ENCODE data around the gene IGLL1.
"Not testable (repeated sequence)": the region's sequence is repeated elsewhere in the genome, so short reads cannot be mapped to it uniquely, and the experiment has no call there.

IGLL1 gene
- total RNA-seq: 0 to 0.19 (median 0.09) reads per million in 3 donors

DNA sequence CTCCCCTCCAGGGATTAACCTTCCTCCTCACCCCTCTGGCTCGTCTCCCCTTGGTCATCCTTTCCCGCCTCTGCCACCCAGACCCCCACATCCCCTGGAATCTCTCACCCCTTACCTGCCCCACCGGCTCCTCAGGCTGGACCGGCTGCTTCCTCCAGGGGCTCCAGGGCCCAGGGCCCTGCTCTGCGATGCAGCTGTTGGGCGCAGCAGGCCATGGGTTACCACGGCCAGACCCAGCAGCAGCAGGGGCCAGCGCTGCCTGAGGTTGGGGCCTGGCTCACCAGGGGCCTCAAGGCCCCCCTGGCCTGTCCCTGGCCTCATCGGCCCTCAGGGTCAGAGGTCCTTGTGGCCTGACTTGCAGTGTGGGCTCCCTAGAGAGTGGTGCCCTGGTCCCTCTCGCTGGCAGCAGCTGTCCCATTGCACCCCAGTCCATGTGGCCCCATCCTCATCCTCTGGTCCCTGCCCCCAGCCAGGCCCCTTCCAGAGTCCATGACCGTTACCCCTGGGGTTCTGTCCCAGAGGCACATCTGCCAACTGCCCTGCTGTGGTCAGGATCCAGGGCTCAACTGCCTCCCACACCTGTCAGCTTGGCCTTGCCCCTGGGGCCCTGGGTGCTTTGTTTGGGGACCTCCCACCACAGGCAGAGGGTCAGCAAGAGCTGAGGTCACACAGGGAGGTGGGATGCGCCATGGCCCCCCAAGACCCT is at the start of gene IGLL1:
Gene IGLL1, minus strand, starts transcription at position 421 of the 706 bp plus-strand sequence. Its CDS starts 100 bp downstream, at position 321.
- Histone ChIP-seq H3K36me3 (ENCODE audit: control insufficient read depth, insufficient read depth, low read length) (no peaks in the 10 kb centered on the region), H3K9me3 (ENCODE audit: control insufficient read depth, low read length) (no peaks in the 10 kb centered on the region), H3K27me3 (replicated peaks; ENCODE audit: control insufficient read depth, insufficient read depth, low read length, poor library complexity, severe bottlenecking) (peaks cover 12% of the 10 kb centered on the region), H3K4me3 (ENCODE audit: insufficient read depth, low read depth, low read length, poor library complexity, severe bottlenecking) (no peak within 1 kb of the TSS), H3K4me1 (ENCODE audit: control insufficient read depth, insufficient read depth, low read length, poor library complexity, severe bottlenecking) (no peaks in the 10 kb centered on the region), H3K27ac (ENCODE audit: insufficient read depth, low read length, poor library complexity, severe bottlenecking) (no peak within 1 kb of the TSS)
- no peak for DNase-seq

DNA sequence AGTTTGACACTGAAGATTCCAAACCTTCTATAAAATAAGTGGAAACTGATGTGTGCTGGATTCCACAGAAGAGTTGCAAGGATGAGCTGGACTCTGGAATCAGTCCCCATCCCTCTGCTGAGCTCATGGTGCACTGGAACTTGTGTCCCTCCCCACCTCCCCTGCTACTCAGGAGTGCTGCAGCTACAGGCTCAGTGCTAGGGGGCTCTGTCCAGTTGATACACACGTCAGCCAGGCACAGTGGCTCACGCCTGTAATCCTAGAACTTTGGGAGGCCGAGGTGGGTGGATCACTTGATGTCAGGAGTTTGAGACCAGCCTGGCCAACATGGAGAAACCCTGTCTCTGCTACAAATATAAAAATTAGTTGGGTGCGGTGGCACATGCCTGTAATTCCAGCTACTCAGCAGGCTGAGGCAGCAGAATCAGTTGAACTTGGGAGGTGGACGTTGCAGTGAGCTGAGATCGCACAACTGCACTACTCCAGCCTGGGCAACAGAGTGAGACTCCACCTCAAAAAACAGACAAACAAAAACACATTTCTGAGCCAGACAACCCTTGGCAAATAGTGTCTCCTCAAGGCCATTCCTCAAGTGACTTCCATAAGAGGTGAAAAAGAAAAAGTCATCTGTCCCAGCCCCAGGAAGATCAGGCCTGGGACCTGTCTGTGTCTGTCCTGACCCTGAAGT is 48.1 kb upstream of the IGLL1 start:
- not testable (repeated sequence) for H3K4me1 ChIP-seq (ENCODE audit: control insufficient read depth, insufficient read depth, low read length, poor library complexity, severe bottlenecking); H3K4me3 ChIP-seq (ENCODE audit: insufficient read depth, low read depth, low read length, poor library complexity, severe bottlenecking); H3K27me3 ChIP-seq (replicated peaks; ENCODE audit: control insufficient read depth, insufficient read depth, low read length, poor library complexity, severe bottlenecking); H3K9me3 ChIP-seq (ENCODE audit: control insufficient read depth, low read length); DNase-seq; H3K27ac ChIP-seq (ENCODE audit: insufficient read depth, low read length, poor library complexity, severe bottlenecking); H3K36me3 ChIP-seq (ENCODE audit: control insufficient read depth, insufficient read depth, low read length)

DNA sequence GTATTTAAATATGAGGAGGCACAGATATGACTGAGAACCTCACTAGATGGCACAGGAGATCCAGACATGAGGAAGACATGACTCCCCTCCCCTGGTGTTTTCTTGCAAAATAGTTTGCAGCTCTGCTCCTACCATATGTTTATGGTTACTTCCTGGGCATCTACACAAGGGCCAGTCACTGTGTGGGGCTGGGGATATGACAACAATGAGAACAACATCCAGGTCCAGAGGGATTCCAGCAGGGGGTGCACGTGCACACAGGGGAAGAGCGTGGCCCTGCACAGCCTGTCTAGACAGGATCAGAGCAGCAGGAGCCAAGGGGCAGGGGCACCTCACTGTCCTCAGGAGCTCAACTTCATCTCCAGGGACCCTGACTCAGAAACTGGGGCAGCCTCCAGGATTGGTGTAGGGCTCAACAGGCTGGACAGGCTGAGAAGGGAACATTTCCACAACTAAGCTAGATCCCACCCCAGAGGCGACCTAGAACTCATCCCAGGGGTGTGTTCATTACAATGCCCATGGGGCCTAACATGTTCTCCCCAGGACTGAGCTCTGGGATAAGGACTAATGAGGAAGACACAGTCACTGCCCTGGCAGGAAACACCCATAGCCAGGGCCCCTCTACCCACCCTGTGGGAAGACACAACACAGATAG is 47.4 kb upstream of the IGLL1 start:
- not testable (repeated sequence) for H3K4me1 ChIP-seq (ENCODE audit: control insufficient read depth, insufficient read depth, low read length, poor library complexity, severe bottlenecking); H3K9me3 ChIP-seq (ENCODE audit: control insufficient read depth, low read length); H3K27ac ChIP-seq (ENCODE audit: insufficient read depth, low read length, poor library complexity, severe bottlenecking); H3K4me3 ChIP-seq (ENCODE audit: insufficient read depth, low read depth, low read length, poor library complexity, severe bottlenecking); H3K36me3 ChIP-seq (ENCODE audit: control insufficient read depth, insufficient read depth, low read length); H3K27me3 ChIP-seq (replicated peaks; ENCODE audit: control insufficient read depth, insufficient read depth, low read length, poor library complexity, severe bottlenecking)
- DNase-seq: peak; percentile 12 to 42 (median 20)

DNA sequence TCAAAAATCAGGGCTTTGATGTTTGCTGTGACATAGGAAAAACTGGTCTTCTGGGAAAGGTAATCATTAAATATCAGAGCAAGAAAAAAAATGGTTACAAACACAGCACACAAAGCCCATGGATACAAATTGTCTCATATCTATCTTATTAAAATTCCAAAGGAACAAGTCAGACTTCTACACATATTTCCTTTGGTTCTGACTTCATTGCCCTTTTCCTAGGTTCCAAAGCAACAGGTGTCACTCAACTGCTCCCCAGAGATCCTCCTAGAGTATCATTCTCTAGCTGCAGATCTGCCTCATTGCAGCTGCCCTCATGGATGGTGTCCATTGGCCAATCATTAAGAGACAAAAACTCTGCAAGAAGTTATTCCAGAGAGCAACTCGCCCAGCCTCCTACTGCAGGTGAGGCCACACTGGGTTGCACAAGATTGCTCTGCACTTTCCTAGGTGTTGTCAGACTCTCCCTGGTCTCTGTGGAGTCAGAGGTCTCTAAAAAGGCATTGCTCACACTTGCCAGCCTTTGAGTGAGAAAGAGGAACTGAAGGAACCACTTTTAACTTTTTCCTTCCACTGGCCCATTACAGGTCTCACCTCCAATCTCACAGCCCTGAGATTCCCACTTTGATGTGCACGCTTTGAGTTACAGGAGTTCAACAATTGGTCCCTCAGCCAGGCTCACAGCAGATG is 46.3 kb upstream of the IGLL1 start:
- no peaks in the 10 kb centered on the region for H3K9me3 ChIP-seq (ENCODE audit: control insufficient read depth, low read length)
- no peak for DNase-seq
- no peaks in the 10 kb centered on the region for H3K36me3 ChIP-seq (ENCODE audit: control insufficient read depth, insufficient read depth, low read length)
- no peak overlapping the region for H3K4me3 ChIP-seq (ENCODE audit: insufficient read depth, low read depth, low read length, poor library complexity, severe bottlenecking)
- H3K27me3 ChIP-seq (replicated peaks; ENCODE audit: control insufficient read depth, insufficient read depth, low read length, poor library complexity, severe bottlenecking): no peaks in the 10 kb centered on the region
- H3K4me1 ChIP-seq (ENCODE audit: control insufficient read depth, insufficient read depth, low read length, poor library complexity, severe bottlenecking): no peaks in the 10 kb centered on the region
- H3K27ac ChIP-seq (ENCODE audit: insufficient read depth, low read length, poor library complexity, severe bottlenecking): no peak overlapping the region

DNA sequence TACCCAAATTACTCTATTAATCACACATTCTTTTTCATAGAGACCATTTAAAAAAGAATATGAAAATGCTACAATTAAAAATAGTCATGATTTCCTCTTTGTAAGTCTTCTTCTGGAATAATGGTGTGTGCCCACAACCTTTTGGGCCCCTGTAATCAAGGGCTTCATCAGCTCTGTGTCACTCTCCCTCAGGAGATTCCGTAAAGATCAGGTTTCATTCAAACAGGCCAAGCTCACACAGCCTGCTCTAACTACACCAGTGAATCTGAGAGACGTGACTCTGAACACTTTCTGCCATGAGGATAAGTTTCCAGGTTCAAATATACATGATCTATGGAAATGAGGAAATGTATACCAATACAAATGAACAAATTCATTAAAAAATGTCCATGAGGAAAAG is 42.5 kb upstream of the IGLL1 start:
- H3K4me1 ChIP-seq (ENCODE audit: control insufficient read depth, insufficient read depth, low read length, poor library complexity, severe bottlenecking): no peaks in the 10 kb centered on the region
- DNase-seq: no peak
- no peaks in the 10 kb centered on the region for H3K9me3 ChIP-seq (ENCODE audit: control insufficient read depth, low read length)
- H3K27ac ChIP-seq (ENCODE audit: insufficient read depth, low read length, poor library complexity, severe bottlenecking): no peak overlapping the region
- no peaks in the 10 kb centered on the region for H3K36me3 ChIP-seq (ENCODE audit: control insufficient read depth, insufficient read depth, low read length)
- no peaks in the 10 kb centered on the region for H3K27me3 ChIP-seq (replicated peaks; ENCODE audit: control insufficient read depth, insufficient read depth, low read length, poor library complexity, severe bottlenecking)
- H3K4me3 ChIP-seq (ENCODE audit: insufficient read depth, low read depth, low read length, poor library complexity, severe bottlenecking): no peak overlapping the region

DNA sequence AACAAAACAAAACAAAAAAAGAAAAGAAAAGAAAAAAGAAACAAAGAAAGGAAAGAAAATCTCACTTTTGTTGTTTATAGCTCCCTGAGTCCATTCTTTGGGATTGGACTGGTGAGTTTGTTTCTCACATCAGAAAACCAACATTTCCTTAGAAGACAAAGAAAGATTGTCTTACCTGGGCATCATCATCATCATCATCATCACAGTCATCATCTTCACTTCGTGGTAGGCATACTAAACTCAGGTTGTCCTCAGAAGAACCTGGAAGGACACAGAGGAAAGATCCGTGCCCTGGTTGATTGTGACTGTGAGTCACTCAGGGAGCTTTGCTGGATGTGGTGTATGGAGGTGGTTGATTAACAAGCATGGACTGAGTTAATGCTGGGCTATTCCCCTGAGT is 41.8 kb upstream of the IGLL1 start:
- H3K27me3 ChIP-seq (replicated peaks; ENCODE audit: control insufficient read depth, insufficient read depth, low read length, poor library complexity, severe bottlenecking); H3K4me3 ChIP-seq (ENCODE audit: insufficient read depth, low read depth, low read length, poor library complexity, severe bottlenecking); H3K4me1 ChIP-seq (ENCODE audit: control insufficient read depth, insufficient read depth, low read length, poor library complexity, severe bottlenecking); H3K27ac ChIP-seq (ENCODE audit: insufficient read depth, low read length, poor library complexity, severe bottlenecking); DNase-seq; H3K9me3 ChIP-seq (ENCODE audit: control insufficient read depth, low read length); H3K36me3 ChIP-seq (ENCODE audit: control insufficient read depth, insufficient read depth, low read length): not testable (repeated sequence)

DNA sequence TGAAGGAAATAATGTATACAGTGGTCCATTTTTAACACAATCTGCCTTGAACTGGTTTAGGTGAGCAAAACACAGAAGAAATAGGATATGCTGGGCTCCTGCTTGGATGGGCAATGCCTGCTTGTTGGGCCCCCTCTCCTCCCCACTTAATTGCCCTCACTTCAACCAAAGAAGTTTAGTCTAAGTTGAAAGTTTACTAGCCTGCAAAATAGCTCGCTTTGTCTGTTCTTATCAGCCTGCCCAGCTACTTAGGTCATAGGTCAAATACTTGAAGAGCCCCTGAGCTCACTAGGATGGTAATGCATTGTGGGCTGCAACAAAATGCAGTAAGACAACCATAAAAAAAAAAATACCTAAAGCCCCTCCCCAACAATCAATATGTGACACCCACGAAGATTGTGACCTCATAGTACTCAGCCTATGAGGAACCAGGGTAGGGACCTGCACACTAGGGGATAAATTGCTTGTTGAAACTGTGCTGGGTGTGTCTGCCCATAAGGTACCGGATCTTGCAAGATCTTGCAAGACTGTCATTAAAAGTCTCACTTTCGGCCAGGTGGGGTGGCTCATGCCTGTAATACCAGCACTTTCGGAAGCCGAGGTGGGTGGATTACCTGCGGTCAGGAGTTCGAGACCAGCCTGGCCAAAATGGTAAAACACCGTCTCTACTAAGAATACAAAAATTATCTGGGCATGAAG is 41.1 kb upstream of the IGLL1 start:
- no peaks in the 10 kb centered on the region for H3K36me3 ChIP-seq (ENCODE audit: control insufficient read depth, insufficient read depth, low read length)
- no peak overlapping the region for H3K27ac ChIP-seq (ENCODE audit: insufficient read depth, low read length, poor library complexity, severe bottlenecking)
- no peak for DNase-seq
- H3K4me1 ChIP-seq (ENCODE audit: control insufficient read depth, insufficient read depth, low read length, poor library complexity, severe bottlenecking): no peaks in the 10 kb centered on the region
- H3K27me3 ChIP-seq (replicated peaks; ENCODE audit: control insufficient read depth, insufficient read depth, low read length, poor library complexity, severe bottlenecking): no peaks in the 10 kb centered on the region
- H3K4me3 ChIP-seq (ENCODE audit: insufficient read depth, low read depth, low read length, poor library complexity, severe bottlenecking): no peak overlapping the region
- no peaks in the 10 kb centered on the region for H3K9me3 ChIP-seq (ENCODE audit: control insufficient read depth, low read length)

DNA sequence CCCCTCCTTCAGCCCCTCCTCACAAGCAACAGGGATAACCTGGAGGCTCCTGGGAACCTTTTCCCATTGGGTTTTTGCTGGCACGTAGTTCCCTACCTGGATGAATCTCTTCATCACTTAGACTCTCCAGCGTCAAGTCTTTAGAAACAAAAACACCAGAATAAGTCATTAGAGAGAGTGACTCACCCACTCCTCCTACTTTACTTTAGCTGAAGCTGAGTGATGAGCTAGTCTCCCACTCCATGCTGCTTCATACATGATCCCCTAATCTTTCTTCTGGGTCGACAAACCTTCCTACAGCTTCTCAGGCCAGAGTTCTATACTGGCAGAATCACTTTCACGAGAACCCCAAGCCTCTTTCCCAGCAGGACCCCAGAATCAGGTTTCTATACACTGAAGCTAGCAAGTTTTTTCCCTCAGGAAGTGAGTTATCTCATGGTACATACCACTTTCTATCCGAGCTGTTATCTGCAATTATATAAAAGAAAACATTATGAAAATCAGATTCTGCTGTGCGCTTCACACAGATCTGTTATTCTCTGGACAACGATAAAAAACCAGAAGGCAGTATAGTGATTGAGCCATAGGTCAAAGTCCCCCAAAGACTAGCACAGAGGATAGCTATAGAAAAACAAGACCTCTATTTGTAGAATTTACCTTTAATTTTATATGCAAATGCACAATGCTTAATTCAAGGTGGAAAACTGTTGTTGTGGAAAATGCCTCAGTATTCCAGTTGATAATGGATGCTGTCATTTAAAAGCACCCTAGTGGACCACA is 33.3 kb upstream of the IGLL1 start:
- Histone ChIP-seq H3K27ac (ENCODE audit: insufficient read depth, low read length, poor library complexity, severe bottlenecking) (no peak overlapping the region), H3K4me1 (ENCODE audit: control insufficient read depth, insufficient read depth, low read length, poor library complexity, severe bottlenecking) (no peaks in the 10 kb centered on the region)
- DNase-seq: no peak

More for the DNA sequence above, 33.3 kb upstream of the IGLL1 start:
- Histone ChIP-seq H3K36me3 (ENCODE audit: control insufficient read depth, insufficient read depth, low read length) (no peaks in the 10 kb centered on the region), H3K4me3 (ENCODE audit: insufficient read depth, low read depth, low read length, poor library complexity, severe bottlenecking) (no peak overlapping the region), H3K9me3 (ENCODE audit: control insufficient read depth, low read length) (no peaks in the 10 kb centered on the region), H3K27me3 (replicated peaks; ENCODE audit: control insufficient read depth, insufficient read depth, low read length, poor library complexity, severe bottlenecking) (no peaks in the 10 kb centered on the region)

Measured in effector memory CD4-positive, alpha-beta T cell (primary cell).